ENCODE results near the gene DMC1.
A peak's percentile ranks its signal among the peaks of the same experiment; 100 is the strongest.

Gene DMC1

DNA sequence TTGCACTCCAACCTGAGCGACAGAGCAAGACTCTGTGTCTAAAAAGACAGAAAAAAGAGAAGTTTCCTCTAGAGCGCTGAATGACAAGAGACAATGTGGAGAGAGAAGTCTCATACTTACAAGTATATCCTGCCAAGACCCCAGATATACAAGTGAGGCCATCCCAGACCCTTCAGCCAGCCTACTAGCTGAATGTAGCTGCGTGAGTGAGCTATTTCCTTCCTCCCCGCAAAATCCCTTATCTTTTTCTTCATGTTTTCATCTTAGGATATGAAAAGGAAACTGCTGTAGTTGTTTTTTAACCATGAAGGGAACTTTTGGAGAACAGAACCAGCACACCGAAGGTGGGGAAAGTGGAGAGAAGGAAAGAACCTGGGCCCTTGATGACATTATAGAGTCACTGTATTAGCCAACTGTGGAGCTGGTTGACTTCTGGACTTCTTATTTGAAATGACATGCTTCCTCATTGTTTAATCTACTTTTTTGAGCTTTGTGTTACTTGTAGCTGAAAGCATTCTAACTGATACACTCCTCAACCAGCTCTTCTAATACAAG lies 59.5 kb downstream of the DMC1 start:
- Histone ChIP-seq H3K36me3 (peaks cover 6% of the 10 kb centered on the region), H3K4me3 (ENCODE audit: low read depth, low read length) (no peak overlapping the region), H3K9me3 (ENCODE audit: severe bottlenecking) (no peaks in the 10 kb centered on the region), H3K27me3 (ENCODE audit: insufficient read depth, low read depth, severe bottlenecking) (no peaks in the 10 kb centered on the region), H3K27ac (no peak overlapping the region)
- DNase-seq, result no peak
- TF ChIP-seq, protein P1, sequence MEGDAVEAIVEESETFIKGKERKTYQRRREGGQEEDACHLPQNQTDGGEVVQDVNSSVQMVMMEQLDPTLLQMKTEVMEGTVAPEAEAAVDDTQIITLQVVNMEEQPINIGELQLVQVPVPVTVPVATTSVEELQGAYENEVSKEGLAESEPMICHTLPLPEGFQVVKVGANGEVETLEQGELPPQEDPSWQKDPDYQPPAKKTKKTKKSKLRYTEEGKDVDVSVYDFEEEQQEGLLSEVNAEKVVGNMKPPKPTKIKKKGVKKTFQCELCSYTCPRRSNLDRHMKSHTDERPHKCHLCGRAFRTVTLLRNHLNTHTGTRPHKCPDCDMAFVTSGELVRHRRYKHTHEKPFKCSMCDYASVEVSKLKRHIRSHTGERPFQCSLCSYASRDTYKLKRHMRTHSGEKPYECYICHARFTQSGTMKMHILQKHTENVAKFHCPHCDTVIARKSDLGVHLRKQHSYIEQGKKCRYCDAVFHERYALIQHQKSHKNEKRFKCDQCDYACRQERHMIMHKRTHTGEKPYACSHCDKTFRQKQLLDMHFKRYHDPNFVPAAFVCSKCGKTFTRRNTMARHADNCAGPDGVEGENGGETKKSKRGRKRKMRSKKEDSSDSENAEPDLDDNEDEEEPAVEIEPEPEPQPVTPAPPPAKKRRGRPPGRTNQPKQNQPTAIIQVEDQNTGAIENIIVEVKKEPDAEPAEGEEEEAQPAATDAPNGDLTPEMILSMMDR (IDR thresholded peaks at IDR 0.05; ENCODE audit: low read depth, low read length), result no peak

GRCh38 chr22:38506118-38506962 lies 63.6 kb downstream of the DMC1 start, which contains the start of gene DDX17:
TSS of gene DDX17 (minus strand) at chr22:38506311.
- no peaks in the 10 kb centered on the region for H3K27me3 ChIP-seq (ENCODE audit: insufficient read depth, low read depth, severe bottlenecking)
- peak; percentile 90 for DNase-seq
- TF ChIP-seq, protein P1 (IDR thresholded peaks at IDR 0.05; ENCODE audit: low read depth, low read length), result no peak
- peaks cover 47% of the 10 kb centered on the region for H3K36me3 ChIP-seq
- H3K27ac ChIP-seq, result peak within 1 kb of the TSS; percentile 100
- H3K9me3 ChIP-seq (ENCODE audit: severe bottlenecking), result no peaks in the 10 kb centered on the region
- peak within 1 kb of the TSS; percentile 97 for H3K4me3 ChIP-seq (ENCODE audit: low read depth, low read length)

- Histone ChIP-seq H3K4me3 (ENCODE audit: low read depth, low read length) (peak overlapping the region; percentile 97), H3K9me3 (ENCODE audit: severe bottlenecking) (no peaks in the 10 kb centered on the region), H3K36me3 (peaks cover 54% of the 10 kb centered on the region), H3K27ac (peak overlapping the region; percentile 100), H3K27me3 (ENCODE audit: insufficient read depth, low read depth, severe bottlenecking) (no peaks in the 10 kb centered on the region)
- TF ChIP-seq, protein P1 (IDR thresholded peaks at IDR 0.05; ENCODE audit: low read depth, low read length), result no peak
- DNase-seq, result peak; percentile 55
Observed at GRCh38 chr22:38505541-38506117, 64.4 kb downstream of the DMC1 start.

DNA sequence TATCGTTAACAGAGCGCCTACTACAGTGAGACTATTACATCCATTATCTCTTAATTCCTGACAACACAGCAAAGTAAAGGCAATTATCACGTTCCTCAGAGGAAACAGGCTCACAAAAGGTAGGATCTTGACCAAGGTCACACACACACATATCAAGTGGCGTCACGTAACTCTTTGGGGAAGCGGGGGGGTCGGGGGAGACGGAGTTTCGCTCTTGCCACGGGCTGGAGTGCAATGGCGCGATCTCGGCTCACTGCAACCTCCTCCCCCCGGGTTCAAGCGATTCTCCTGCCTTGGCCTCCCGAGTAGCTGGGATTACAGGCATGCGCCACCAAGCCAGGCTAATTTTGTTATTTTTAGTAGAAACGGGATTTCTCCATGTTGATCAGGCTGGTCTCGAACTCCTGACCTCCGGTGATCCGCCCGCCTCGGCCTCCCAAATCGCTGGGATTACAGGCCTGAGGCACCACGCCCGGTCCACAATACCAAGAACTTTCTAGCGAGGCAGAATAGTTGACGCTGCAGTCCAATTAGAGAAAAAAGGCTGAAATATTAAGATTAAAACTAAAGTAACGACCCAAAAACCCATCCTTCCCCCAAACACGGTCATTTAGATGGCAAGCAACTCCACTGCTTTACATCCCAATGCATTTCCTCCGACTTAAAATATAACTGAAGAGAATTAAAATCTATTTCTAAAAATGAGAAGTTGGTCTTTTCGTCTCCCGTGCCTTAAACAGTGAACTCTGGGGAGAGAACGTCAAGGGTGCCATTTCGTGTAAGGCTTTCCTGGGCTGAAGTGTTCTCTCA lies 65.0 kb downstream of the DMC1 start:
- no peaks in the 10 kb centered on the region for H3K27me3 ChIP-seq (ENCODE audit: insufficient read depth, low read depth, severe bottlenecking)
- TF ChIP-seq, protein P1 (IDR thresholded peaks at IDR 0.05; ENCODE audit: low read depth, low read length), result no peak
- peaks cover 61% of the 10 kb centered on the region for H3K36me3 ChIP-seq
- DNase-seq, result peak; percentile 45
- H3K9me3 ChIP-seq (ENCODE audit: severe bottlenecking), result no peaks in the 10 kb centered on the region
- H3K27ac ChIP-seq, result peak overlapping the region; percentile 100
- peak overlapping the region; percentile 97 for H3K4me3 ChIP-seq (ENCODE audit: low read depth, low read length)

DNA sequence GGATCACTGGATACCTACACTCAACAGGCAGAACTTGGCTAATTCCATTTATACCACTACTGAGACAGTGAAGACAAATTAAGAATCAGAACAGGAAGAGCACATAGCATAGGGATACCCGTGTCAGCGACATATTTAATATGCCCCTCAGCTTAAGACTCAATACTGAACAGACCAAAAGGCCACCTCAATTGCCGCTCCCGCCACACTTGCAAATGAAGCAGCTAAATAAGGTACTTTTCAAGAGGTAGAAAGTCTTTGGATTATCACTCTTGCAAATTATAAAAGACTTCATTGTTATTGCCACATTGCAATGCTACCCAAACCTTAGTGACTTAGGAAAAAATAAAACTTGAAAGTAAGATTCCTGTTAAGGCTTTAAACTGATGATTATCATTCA lies 67.0 kb downstream of the DMC1 start:
- Histone ChIP-seq H3K9me3 (ENCODE audit: severe bottlenecking) (no peaks in the 10 kb centered on the region), H3K4me3 (ENCODE audit: low read depth, low read length) (no peak overlapping the region), H3K27me3 (ENCODE audit: insufficient read depth, low read depth, severe bottlenecking) (no peaks in the 10 kb centered on the region), H3K27ac (no peak overlapping the region), H3K36me3 (peaks cover 80% of the 10 kb centered on the region)
- TF ChIP-seq, protein P1 (IDR thresholded peaks at IDR 0.05; ENCODE audit: low read depth, low read length), result no peak
- DNase-seq, result no peak
